M059J (cell line): ENCODE measurements around the gene CLEC4F. TPM values are rescaled to one million over a fixed set of nuclear protein-coding genes. Genes with fewer than 3 reads are reported as not detected.
A peak's percentile ranks its signal among the peaks of the same experiment; 100 is the strongest.
"Not testable (repeated sequence)": the region's sequence is repeated elsewhere in the genome, so short reads cannot be mapped to it uniquely, and the experiment has no call there.

Source experiments
- DNase-seq: peaks from one replicate; pipeline ENCODE4 v3.0.0-alpha.2; 2012; ENCODE audit warnings: low read depth
- total RNA-seq: library from RNA; depleted of rRNA; stranded (reverse); fragments of >200 nt; shearing (Covaris generic); gene quantifications from 2 replicates; pipeline ENCODE4 v1.2.3, GENCODE V29; 2014

The CLEC4F gene
- total RNA-seq, 1 experiment from 2014 or later: not detected

- DNase-seq: peak; percentile 13
These were observed 6.4 kb upstream of the CLEC4F start for GRCh38 chr2:70826696-70827350.

GRCh38 chr2:70823249-70823648, 2.9 kb upstream of the CLEC4F start:
- DNase-seq: no peak

GRCh38 chr2:70822843-70823242, 2.4 kb upstream of the CLEC4F start:
- DNase-seq: no peak

- no peak for DNase-seq
These were observed 3.0 kb downstream of the CLEC4F start for GRCh38 chr2:70817284-70817954.

- no peak for DNase-seq
These were observed 3.7 kb downstream of the CLEC4F start for GRCh38 chr2:70816726-70817125.

- DNase-seq: no peak
These were observed 11.1 kb downstream of the CLEC4F start for GRCh38 chr2:70808983-70809958.

GRCh38 chr2:70807828-70808118, 12.6 kb downstream of the CLEC4F start:
- no peak for DNase-seq

- DNase-seq: no peak
These were observed 13.1 kb downstream of the CLEC4F start for GRCh38 chr2:70807102-70807827.

- no peak for DNase-seq
These were observed 13.8 kb downstream of the CLEC4F start for GRCh38 chr2:70806620-70807019.

GRCh38 chr2:70806013-70806412, 14.4 kb downstream of the CLEC4F start:
- DNase-seq: no peak

GRCh38 chr2:70801607-70802263, 18.7 kb downstream of the CLEC4F start:
- DNase-seq: no peak

- DNase-seq: no peak
These were observed 20.7 kb downstream of the CLEC4F start for GRCh38 chr2:70799706-70800105.

GRCh38 chr2:70797996-70798395, 22.4 kb downstream of the CLEC4F start:
- not testable (repeated sequence) for DNase-seq

- DNase-seq: no peak
These were observed 22.9 kb downstream of the CLEC4F start for GRCh38 chr2:70797506-70797905.

- no peak for DNase-seq
These were observed 24.1 kb downstream of the CLEC4F start for GRCh38 chr2:70796262-70796661.

GRCh38 chr2:70795164-70795995, 25.0 kb downstream of the CLEC4F start:
- no peak for DNase-seq

- DNase-seq: no peak
These were observed 26.9 kb downstream of the CLEC4F start for GRCh38 chr2:70793450-70793849.

GRCh38 chr2:70790136-70790828, 30.1 kb downstream of the CLEC4F start, which contains the start of gene FIGLA:
Gene FIGLA (minus strand): TSS chr2:70790643. CDS start chr2:70790638, 5 bp downstream.
- no peak for DNase-seq

- DNase-seq: peak; percentile 54
These were observed 30.9 kb downstream of the CLEC4F start for GRCh38 chr2:70789304-70790135.
